ENCODE data around the gene PORCN. TPM values are rescaled to one million over a fixed set of nuclear protein-coding genes. Genes with fewer than 3 reads are reported as not detected.
A peak's percentile ranks its signal among the peaks of the same experiment; 100 is the strongest.

PORCN gene
- total and polyA plus RNA-seq, 2 of the 13 experiments (the other 11 are each of a cell fraction or from before 2014, with no cell fraction given): 3.9 to 5.8 TPM

- TF ChIP-seq ZNF777 (CRISPR knock-in tag; IDR thresholded peaks at IDR 0.05) (peak; percentile 70), SP2 (CRISPR knock-in tag; IDR thresholded peaks at IDR 0.05) (no peak), SUZ12 (IDR thresholded peaks at IDR 0.05; ENCODE audit: low read depth, low read length) (peak; percentile 43; the same call in 1 of the 2 replicates), ZNF547 (CRISPR knock-in tag; IDR thresholded peaks at IDR 0.05) (no peak), HNRNPLL (IDR thresholded peaks at IDR 0.05; ENCODE audit: low read depth, low read length, poor library complexity, severe bottlenecking) (no peak), PAWR (CRISPR knock-in tag; IDR thresholded peaks at IDR 0.05; ENCODE audit: borderline replicate concordance) (no peak), JDP2 (CRISPR knock-in tag; IDR thresholded peaks at IDR 0.05; ENCODE audit: borderline replicate concordance) (no peak), SIN3A (IDR thresholded peaks at IDR 0.05; ENCODE audit: borderline replicate concordance, low read depth, low read length) (0 out of 2 replicates have a peak, but pooled peaks have one; percentile 75), ZNF75D (CRISPR knock-in tag; IDR thresholded peaks at IDR 0.05; ENCODE audit: borderline replicate concordance) (no peak), DNMT1 (CRISPR knock-in tag; IDR thresholded peaks at IDR 0.05) (no peak), PRDM10 (CRISPR knock-in tag; IDR thresholded peaks at IDR 0.05; ENCODE audit: low read depth) (no peak), KAT7 (CRISPR knock-in tag; IDR thresholded peaks at IDR 0.05; ENCODE audit: borderline replicate concordance) (no peak), CHD2 (IDR thresholded peaks at IDR 0.05; ENCODE audit: low read depth, low read length) (no peak), TFDP1 (CRISPR knock-in tag; IDR thresholded peaks at IDR 0.05; ENCODE audit: borderline replicate concordance) (peak; percentile 38; the same call in 1 of the 2 replicates), HNRNPK (IDR thresholded peaks at IDR 0.05; ENCODE audit: low read depth, low read length, poor library complexity, severe bottlenecking) (no peak), ZSCAN25 (CRISPR knock-in tag; IDR thresholded peaks at IDR 0.05) (0 out of 2 replicates have a peak, but pooled peaks have one; percentile 27), SNRNP70 (IDR thresholded peaks at IDR 0.05; ENCODE audit: low read depth, low read length) (no peak), RNF2 (conservative IDR thresholded peaks at IDR 0.05; ENCODE audit: low read depth) (no peak), ZBTB3 (CRISPR knock-in tag; IDR thresholded peaks at IDR 0.05; ENCODE audit: borderline replicate concordance, low read depth) (no peak), PAF1 (CRISPR knock-in tag; IDR thresholded peaks at IDR 0.05) (no peak), KLF12 (CRISPR knock-in tag; IDR thresholded peaks at IDR 0.05; ENCODE audit: borderline replicate concordance) (peak; percentile 62; the same call in 1 of the 2 replicates), ZNF615 (CRISPR knock-in tag; IDR thresholded peaks at IDR 0.05; ENCODE audit: borderline replicate concordance) (no peak), MXI1 (IDR thresholded peaks at IDR 0.05; ENCODE audit: borderline replicate concordance, low read depth, low read length) (peak; percentile 43; the same call in 1 of the 3 replicates), ELF3 (CRISPR knock-in tag; IDR thresholded peaks at IDR 0.05) (no peak), CREB3 (CRISPR knock-in tag; IDR thresholded peaks at IDR 0.05) (no peak)
Observed at GRCh38 chrX:48475774-48476577, 32.8 kb upstream of the PORCN start, which contains the start of gene FTSJ1 (continued).

Data from HepG2 (cell line).